Breast epithelium (tissue), 4 donors: ENCODE data around the gene PDK2. TPM values are rescaled to one million over a fixed set of nuclear protein-coding genes. Genes with fewer than 3 reads are reported as not detected.

Experiments
- DNase-seq, 2 donors: peaks; one replicate each; pipeline ENCODE4 v3.0.0-alpha.2; 2019; ENCODE audit warnings: low spot score in 2 of 2
- H3K27ac ChIP-seq, 2 donors: fragments of 200-600 bp; sonication (generic) in 1 of 2; one replicate each; pipeline ENCODE4 v1.5.1; 2016 to 2019; ENCODE audit warnings: mild to moderate bottlenecking in 1 of 2
- H3K27me3 ChIP-seq, 2 donors: fragments of 200-600 bp; sonication (generic) in 1 of 2; one replicate each; pipeline versions ENCODE4 v1.5.1 to v1.6.0; 2017 to 2019; ENCODE audit warnings: control low read depth in 1 of 2, mild to moderate bottlenecking in 1 of 2
- H3K36me3 ChIP-seq: fragments of 200-600 bp; one replicate; pipeline ENCODE4 v1.5.1; 2019
- H3K4me1 ChIP-seq, 2 donors: fragments of 200-600 bp; sonication (generic); one replicate each; pipeline ENCODE4 v1.5.1; 2016 to 2019; ENCODE audit warnings: control low read depth in 1 of 2
- H3K4me3 ChIP-seq, 3 donors: fragments of 200-600 bp; sonication (generic); 1 replicate in 2 of 3; 2 replicates in 1 of 3; pipeline ENCODE4 v1.5.1; 2016 to 2019; ENCODE audit warnings: mild to moderate bottlenecking in 3 of 3, moderate library complexity in 2 of 3
- H3K9me3 ChIP-seq, 2 donors: fragments of 200-600 bp; sonication (generic) in 1 of 2; one replicate each; pipeline ENCODE4 v1.5.1; 2016 to 2019; ENCODE audit warnings: control low read depth in 1 of 2
- POLR2A ChIP-seq: fragments of 450-650 bp; IDR thresholded peaks from one replicate; pipeline ENCODE4 v1.6.1; 2016; ENCODE audit warnings: antibody characterized with exemption, mild to moderate bottlenecking, moderate library complexity
- POLR2AphosphoS5 ChIP-seq, 3 donors: sonication (generic); formaldehyde crosslinking; IDR thresholded peaks; one replicate each; pipeline ENCODE4 v1.6.1; 2017; ENCODE audit warnings: antibody characterized with exemption in 3 of 3
- intact Hi-C: fragments of 100-400 bp; cut with DNase I; formaldehyde crosslinking; loops from one replicate; pipeline ENCODE4 v1.15.1; 2023; ENCODE audit warnings: low total_unique reads
- total RNA-seq, 3 donors: library from RNA; depleted of rRNA; stranded (reverse); fragments of >200 nt; gene quantifications; one replicate each; pipeline ENCODE4 v1.1.0, GENCODE V29; 2016
- TF ChIP-seq, protein P1 (sequence below), 3 donors: fragments of 450-650 bp; IDR thresholded peaks; one replicate each; pipeline ENCODE4 v1.5.1; 2016 to 2017; ENCODE audit warnings: antibody characterized with exemption in 3 of 3, mild to moderate bottlenecking in 3 of 3, moderate library complexity in 3 of 3

PDK2 gene
- total RNA-seq, 3 donors from 2014 or later, result 28.2 to 53.4 (median 30.5) TPM

DNA sequence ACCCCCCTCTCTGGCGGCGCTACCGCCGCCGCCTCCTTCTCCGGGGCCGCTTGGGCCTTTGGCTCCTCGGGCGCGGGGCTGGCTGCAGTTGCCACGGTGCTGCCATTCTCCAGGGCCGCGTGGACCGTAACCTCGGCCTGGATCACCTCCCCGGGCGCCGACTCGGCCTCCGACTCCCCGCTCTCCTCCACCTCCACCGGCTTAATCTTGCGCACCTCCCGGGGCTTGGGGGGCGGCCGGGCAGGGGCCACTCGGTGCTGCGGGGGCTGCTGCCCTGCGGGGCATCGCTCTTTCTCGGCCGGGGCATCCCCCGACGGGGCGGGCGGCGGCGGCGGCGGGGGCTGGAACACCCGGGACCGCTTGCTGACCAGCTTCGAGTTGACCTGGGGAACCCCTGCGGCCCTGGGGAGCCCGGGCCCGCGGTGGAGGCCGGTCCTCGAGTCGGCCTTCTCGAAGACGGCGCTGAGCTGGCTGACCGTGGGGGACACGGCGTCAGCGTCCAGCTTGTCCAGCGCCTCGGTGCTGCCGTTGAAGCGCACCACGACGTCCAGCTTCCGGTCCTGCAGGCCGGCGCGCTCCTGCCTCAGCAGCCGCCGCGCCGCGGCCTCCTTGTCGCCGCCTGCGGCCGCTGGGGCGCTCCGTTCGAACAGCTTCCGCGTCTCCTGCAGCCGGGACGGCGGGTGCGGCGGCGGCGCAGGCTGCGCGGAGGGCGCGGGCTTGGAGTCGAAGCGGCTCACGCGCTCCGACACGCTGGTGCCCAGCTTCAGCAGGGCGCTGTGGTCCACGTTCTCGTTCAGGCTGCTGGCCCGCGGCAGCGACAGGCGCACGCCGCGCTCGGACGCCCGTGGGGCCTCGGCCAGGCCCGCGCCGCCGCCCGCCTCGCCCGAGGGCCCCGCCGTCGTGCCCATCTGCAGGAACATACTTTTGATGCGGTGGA, 54.5 kb downstream of the PDK2 start:
- intact Hi-C loops, result no loop called here
- H3K4me3 ChIP-seq, result peak overlapping the region; percentile 81 to 90 (median 85)
- TF ChIP-seq POLR2A (no peak), POLR2AphosphoS5 (IDR thresholded peaks at IDR 0.05) (no peak)
- TF ChIP-seq, protein P1, sequence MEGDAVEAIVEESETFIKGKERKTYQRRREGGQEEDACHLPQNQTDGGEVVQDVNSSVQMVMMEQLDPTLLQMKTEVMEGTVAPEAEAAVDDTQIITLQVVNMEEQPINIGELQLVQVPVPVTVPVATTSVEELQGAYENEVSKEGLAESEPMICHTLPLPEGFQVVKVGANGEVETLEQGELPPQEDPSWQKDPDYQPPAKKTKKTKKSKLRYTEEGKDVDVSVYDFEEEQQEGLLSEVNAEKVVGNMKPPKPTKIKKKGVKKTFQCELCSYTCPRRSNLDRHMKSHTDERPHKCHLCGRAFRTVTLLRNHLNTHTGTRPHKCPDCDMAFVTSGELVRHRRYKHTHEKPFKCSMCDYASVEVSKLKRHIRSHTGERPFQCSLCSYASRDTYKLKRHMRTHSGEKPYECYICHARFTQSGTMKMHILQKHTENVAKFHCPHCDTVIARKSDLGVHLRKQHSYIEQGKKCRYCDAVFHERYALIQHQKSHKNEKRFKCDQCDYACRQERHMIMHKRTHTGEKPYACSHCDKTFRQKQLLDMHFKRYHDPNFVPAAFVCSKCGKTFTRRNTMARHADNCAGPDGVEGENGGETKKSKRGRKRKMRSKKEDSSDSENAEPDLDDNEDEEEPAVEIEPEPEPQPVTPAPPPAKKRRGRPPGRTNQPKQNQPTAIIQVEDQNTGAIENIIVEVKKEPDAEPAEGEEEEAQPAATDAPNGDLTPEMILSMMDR (IDR thresholded peaks at IDR 0.05), result no peak
- H3K36me3 ChIP-seq, result no peaks in the 10 kb centered on the region
- no peaks in the 10 kb centered on the region for H3K27me3 ChIP-seq
- H3K4me1 ChIP-seq, result peaks cover 17 to 44% of the 10 kb centered on the region in 2 donors
- no peak for DNase-seq
- no peaks in the 10 kb centered on the region for H3K9me3 ChIP-seq
- H3K27ac ChIP-seq, result peak overlapping the region; percentile 88 to 94

DNA sequence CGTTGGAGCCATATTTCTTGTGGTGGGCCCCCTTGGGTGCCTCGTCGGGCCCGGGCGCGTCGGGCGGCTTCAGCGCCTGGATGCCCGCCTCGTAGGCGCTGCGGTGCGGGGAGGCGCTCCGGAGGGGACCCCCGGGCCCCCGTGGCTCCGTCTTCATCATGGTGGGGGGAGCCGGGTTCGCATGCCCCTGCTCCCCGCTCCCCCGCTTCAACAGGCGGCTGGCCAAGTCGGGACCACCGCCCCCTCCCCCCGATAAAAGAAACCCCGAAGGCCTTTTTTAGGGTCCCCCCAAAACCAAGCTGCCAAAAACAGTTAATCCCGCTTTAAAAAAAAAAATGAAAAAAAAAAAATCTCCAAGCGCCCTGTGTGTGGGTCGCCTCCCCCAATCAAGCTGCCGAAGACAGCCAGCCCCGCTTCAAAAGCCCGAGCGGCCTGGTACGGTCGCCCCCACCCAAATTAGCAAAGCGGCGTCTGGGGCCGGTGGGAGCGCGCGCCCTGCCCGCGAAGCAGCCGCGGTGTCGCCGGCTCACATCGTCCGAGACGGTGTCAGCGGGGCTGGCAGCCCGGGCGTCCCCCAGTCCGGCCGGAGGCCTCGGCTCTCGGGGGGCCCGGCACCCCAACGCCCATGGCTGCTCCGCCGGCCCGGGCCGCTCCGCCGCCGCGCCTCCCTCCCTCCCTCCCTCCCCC, 55.3 kb downstream of the PDK2 start, which contains the start of gene PPP1R9B:
TSS of gene PPP1R9B (minus strand) at position 324 of the 687 bp plus-strand sequence. CDS start at position 160, 164 bp downstream.
- no peak for TF ChIP-seq POLR2AphosphoS5 (IDR thresholded peaks at IDR 0.05)
- no peak for TF ChIP-seq POLR2A
- TF ChIP-seq, protein P1 (IDR thresholded peaks at IDR 0.05), result no peak
- no peaks in the 10 kb centered on the region for H3K9me3 ChIP-seq
- H3K4me3 ChIP-seq, result peak within 1 kb of the TSS; percentile 81 to 90 (median 85)
- H3K4me1 ChIP-seq, result peaks cover 17 to 44% of the 10 kb centered on the region in 2 donors
- H3K27ac ChIP-seq, result peak within 1 kb of the TSS; percentile 88 to 94
- intact Hi-C loops, result no loop called here
- H3K36me3 ChIP-seq, result no peaks in the 10 kb centered on the region
- DNase-seq, result no peak
- H3K27me3 ChIP-seq, result no peaks in the 10 kb centered on the region

DNA sequence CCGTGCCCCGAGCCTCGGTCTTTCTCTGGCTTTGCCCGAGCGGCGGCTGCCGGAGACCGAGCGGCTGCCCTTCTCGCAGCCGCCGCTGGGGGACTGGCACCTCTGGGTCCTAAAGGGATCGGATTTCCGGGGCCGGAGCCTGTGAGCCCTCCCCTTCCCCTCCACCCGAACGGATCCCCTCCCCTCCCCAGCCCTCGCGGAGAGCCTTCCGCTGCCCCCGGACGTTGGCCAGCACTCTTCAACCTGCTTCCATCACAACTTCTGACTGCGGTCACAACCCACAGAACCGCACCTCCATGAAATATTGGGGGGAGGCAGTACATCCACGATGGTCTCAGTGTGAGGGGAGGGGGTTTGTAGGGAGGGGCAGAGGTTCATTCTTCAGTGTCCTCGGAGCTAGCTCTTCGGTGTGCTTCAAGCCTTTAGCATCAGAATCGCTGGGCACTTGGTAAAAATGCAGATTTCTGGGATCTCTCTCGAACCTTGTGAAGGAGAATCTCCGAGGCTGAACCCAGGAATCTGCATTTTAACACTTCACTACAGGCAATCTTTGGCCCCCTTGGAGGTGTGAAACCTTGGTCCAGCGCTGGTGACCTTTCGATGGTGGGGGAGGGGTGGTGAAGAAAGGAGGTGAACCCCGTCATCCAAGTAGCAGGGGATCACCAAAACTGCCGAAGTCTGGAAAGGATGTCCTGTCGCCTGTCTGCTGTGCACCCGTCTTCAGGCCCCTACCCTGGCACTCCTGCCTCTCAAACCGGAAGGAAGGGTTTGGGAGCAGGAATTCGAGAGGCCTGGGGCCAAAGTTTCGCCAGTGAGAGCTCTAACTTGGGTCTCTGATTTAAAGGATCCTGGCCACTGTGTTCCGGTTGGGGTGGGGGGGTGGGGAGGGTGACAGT, 56.1 kb downstream of the PDK2 start:
- Histone ChIP-seq H3K4me1 (peaks cover 17 to 44% of the 10 kb centered on the region in 2 donors), H3K27me3 (no peaks in the 10 kb centered on the region), H3K36me3 (no peaks in the 10 kb centered on the region), H3K27ac (peak overlapping the region; percentile 88 to 94), H3K4me3 (peak overlapping the region; percentile 81 to 90 (median 85)), H3K9me3 (no peaks in the 10 kb centered on the region)
- intact Hi-C loops, result no loop called here
- TF ChIP-seq POLR2AphosphoS5 (IDR thresholded peaks at IDR 0.05), result peak in 1 of 3 donors; percentile 15
- TF ChIP-seq POLR2A, result no peak
- TF ChIP-seq, protein P1 (IDR thresholded peaks at IDR 0.05), result peak; percentile 58 to 69 (median 62)
- peak; percentile 71 to 83 for DNase-seq

DNA sequence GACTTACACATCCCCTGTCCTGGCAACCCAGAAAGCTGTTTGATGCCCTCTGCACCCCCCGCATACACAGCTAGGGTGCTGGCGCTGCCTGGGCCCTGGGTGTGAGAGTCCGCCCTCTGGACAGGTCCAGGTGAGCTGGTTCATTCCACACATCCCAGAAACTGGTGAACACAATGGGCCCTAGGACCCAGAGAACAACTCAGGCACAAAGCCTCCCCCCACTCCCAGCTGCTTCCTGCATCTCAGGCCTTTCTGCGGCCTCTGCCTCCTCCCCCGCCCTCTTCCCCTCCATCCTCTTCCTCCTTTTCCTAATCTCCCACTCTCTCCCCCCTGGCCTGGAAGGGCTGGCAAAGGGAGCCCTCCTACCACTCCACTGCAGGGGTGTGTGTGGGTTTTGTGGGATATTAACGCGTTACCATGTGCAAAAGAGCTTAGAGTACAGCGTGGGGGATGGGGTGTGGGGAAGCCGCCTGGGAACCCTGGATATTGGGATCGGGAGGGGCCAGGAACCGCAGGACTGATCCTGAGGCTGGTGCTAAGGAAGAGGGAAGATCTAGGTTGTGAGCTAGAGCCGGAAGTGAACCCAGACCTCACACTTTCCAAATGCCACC, 56.9 kb downstream of the PDK2 start:
- Histone ChIP-seq H3K27ac (peak overlapping the region; percentile 88 to 94), H3K9me3 (no peaks in the 10 kb centered on the region), H3K27me3 (no peaks in the 10 kb centered on the region), H3K36me3 (no peaks in the 10 kb centered on the region), H3K4me3 (peak overlapping the region; percentile 81 to 90 (median 85)), H3K4me1 (peaks cover 10 to 40% of the 10 kb centered on the region in 2 donors)
- intact Hi-C loops, result loop anchor here (2.0 kb wide), 1 partner anchor 65 kb away; no protein-coding TSS in a partner anchor
- TF ChIP-seq, protein P1 (IDR thresholded peaks at IDR 0.05), result no peak
- TF ChIP-seq POLR2AphosphoS5 (IDR thresholded peaks at IDR 0.05), result peak in 2 of 3 donors; percentile 38 to 71
- peak in 1 of 2 donors; percentile 81 for DNase-seq
